Astrocyte of the spinal cord (primary cell): ENCODE measurements around the gene HDAC8.

Experiments used
- DNase-seq: peaks from one replicate; pipeline ENCODE4 v3.0.0; 2011; ENCODE audit warnings: low read depth, low spot score
- H3K4me3 ChIP-seq: 2 replicates; pipeline ENCODE4 v1.5.1; 2011; ENCODE audit warnings: low read depth, mild to moderate bottlenecking, low read length, moderate library complexity
- in situ Hi-C: cut with HindIII; loops from 2 replicates; pipeline ENCODE4 v1.10.0; 2017; ENCODE audit warnings: low sequenced_read_pairs
- TF ChIP-seq, protein P1 (sequence below): IDR thresholded peaks from 2 replicates; pipeline ENCODE4 v1.5.1; 2012; ENCODE audit warnings: low read depth, mild to moderate bottlenecking, low read length, inconsistent platforms

The HDAC8 gene

DNA sequence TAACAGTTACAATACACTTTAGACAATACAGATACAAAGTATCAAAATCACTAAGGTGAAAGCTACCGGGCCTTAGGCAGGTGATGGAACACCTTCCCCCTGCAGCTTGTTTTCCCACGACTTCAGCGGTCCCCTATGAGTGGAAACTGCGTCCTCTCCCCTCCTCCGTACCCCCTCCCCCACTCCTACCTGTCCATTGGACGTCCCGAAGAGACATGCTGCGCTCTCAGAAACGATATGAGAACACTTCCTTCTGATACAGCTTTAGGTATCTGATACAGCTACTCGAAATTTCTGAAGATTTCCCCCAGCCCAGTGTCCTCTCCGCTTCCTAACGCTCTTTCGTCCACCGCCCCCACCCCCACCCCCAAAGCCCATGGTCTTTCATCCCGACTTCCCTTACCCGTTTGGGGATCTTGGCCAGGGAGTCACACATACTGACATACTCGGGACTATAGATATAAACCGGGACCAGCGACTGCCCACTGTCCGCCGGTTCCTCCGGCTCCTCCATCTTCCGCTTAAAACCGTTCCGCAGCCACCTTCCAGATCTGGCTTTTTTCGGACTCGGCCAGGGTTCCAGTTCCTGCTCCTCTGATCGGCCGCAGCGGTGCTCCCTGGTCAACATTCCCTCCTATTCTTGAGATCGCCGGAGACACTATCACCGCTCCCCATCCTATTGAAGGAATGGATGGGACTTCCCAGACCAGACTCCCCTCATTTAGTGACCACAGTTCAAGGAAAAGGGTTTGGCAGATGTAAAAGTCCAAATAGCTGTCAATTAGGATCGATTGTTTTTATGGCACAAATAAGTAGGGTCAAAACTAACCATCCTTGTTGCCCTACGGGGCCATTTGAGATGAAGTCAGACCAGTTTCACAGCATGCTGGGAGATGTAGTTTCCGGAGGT is at the start of gene HDAC8:
HDAC8 (minus strand) TSS at position 596 of the 910 bp plus-strand sequence; CDS start at position 514, 82 bp downstream.
- in situ Hi-C loops, result no loop called here
- peak; percentile 90 for DNase-seq
- TF ChIP-seq, protein P1, sequence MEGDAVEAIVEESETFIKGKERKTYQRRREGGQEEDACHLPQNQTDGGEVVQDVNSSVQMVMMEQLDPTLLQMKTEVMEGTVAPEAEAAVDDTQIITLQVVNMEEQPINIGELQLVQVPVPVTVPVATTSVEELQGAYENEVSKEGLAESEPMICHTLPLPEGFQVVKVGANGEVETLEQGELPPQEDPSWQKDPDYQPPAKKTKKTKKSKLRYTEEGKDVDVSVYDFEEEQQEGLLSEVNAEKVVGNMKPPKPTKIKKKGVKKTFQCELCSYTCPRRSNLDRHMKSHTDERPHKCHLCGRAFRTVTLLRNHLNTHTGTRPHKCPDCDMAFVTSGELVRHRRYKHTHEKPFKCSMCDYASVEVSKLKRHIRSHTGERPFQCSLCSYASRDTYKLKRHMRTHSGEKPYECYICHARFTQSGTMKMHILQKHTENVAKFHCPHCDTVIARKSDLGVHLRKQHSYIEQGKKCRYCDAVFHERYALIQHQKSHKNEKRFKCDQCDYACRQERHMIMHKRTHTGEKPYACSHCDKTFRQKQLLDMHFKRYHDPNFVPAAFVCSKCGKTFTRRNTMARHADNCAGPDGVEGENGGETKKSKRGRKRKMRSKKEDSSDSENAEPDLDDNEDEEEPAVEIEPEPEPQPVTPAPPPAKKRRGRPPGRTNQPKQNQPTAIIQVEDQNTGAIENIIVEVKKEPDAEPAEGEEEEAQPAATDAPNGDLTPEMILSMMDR, result no peak
- peak within 1 kb of the TSS; percentile 71 for H3K4me3 ChIP-seq

DNA sequence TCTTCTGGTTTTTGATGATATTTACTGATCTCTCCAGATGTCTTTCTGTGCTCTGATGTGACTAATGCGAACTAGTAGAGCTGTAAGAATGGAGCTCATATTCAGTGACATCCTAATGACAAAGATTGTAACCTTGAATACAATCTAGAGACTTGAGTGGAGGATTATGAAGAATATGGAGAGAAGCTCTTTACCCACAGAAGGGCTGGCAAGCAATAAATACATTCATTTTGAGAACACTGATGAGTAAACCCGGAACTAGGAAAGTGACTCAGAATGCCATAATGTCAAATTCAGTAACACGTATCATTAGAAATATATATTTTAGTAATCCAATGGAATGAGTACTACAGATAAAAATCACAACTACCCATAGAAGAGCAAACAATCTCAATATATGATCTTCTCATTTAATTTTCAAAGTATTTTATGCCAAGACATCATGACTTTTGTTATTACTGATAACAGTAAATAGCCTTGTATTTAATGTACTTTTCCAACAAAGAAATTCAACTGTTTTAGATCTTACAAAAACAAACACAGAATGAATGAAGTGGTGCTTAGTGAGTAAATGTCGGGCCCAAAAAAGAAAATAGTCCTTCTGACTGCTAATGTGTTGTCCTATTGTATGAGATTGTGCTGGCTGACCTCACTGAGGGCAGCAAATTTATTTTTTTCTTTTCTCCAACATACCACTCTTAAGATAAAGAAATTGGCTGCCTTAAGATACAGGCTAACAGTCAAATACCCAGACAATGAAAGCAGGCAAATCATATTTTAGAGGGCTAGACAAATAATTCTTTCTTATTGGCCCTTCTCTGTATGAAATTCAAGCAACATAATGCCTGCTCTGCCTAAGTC is 49.2 kb upstream of the HDAC8 start:
- peak; percentile 49 for DNase-seq
- TF ChIP-seq, protein P1, result no peak
- in situ Hi-C loops, result no loop called here

DNA sequence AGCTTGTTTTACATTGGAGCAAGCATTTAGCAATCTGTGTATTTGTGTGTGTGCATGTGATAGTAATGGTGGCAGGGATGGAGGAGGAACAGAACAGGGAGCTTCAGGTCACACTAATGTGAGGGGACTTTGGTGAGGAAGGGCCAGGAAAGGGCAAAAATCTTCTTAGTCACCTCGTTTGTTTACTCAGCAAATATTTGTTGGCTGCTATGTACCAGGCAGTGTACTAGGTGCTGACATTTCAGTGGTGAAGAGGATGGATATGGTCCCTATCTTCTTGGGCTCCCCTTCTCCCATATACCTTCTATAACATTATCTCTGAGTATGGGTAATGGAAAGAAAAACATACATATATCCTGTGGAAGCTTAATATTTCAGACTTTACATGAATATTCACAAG is 48.5 kb upstream of the HDAC8 start:
- H3K4me3 ChIP-seq, result no peak overlapping the region
- TF ChIP-seq, protein P1, result no peak
- no peak for DNase-seq
- in situ Hi-C loops, result no loop called here

More for the DNA sequence above, 49.2 kb upstream of the HDAC8 start:
- no peak overlapping the region for H3K4me3 ChIP-seq

DNA sequence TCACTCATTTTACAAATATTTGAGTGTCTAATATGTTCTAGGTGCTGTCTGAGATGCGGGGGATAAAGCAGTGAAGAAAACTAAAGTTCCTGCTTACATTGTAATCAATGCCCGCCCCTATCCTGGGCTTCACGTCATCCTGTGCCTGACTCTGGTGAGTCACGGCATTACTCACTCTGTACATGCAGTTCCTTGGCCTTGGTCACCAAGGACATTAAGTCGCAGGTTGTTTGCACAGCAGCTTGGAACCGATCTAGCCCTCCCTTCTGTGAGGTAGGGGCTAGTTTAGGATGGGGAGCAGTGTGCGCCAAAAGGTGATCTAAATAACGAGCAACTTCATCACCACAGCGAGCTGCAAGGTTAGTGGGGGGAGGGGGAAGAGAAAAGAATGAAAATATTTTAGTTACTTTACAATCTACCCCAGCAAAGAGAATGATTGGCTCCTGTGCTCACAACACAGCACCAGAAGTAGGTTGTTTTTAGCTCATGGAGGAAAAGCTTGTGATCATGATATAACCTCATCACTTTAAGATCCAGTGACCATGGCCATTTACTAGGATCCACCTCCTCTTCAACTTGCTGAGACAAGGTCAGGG is 48.0 kb upstream of the HDAC8 start:
- DNase-seq, result peak; percentile 90
- in situ Hi-C loops, result no loop called here
- TF ChIP-seq, protein P1, result no peak
- no peak overlapping the region for H3K4me3 ChIP-seq

DNA sequence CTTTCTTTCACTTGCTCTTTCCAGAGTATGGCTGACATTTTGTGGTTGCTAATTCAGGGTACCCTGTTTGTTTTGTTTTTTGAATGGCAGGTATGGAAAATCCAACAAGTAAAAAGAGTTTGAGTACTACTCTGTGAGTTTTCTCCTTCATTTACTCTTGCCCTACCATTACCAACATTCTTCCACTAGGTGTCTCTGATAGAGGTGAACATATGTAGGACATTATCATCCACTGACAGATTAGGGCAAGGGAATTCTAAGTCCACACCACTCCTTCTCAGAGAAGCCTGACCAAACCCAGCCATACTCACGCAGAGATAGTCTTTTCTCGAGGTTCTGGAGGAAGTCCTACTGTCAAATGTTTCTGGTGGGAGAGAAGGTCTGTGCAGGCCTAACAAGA is 36.7 kb upstream of the HDAC8 start:
- no peak overlapping the region for H3K4me3 ChIP-seq
- in situ Hi-C loops, result no loop called here
- TF ChIP-seq, protein P1, result no peak
- DNase-seq, result peak; percentile 5

DNA sequence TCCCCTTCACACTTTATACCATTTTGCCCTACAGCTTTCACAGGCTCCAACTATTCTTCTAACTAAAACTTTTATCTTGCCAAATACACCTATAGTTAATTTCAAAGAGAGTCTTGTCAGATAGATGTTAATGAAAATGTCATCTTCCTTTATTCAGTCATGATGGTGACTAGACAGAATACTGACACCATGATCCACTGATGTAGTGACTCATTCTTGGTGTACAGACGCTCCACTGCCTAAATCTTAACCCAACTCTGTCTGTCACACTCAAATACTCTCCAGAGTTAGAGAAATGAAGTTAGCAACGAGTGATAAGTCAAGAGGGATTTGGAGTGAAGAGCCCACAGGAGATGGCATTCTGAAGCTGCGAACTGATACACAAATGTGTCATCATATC is 32.1 kb upstream of the HDAC8 start:
- DNase-seq, result no peak
- TF ChIP-seq, protein P1, result no peak
- no peak overlapping the region for H3K4me3 ChIP-seq
- in situ Hi-C loops, result no loop called here
